ENCODE results near the gene BCL2L2.
"Not testable (repeated sequence)": the region's sequence is repeated elsewhere in the genome, so short reads cannot be mapped to it uniquely, and the experiment has no call there.

BCL2L2 gene

GRCh38 chr14:23324455-23324846 lies 17.8 kb downstream of the BCL2L2 start:
- no peak for DNase-seq (ENCODE audit: low spot score)

- DNase-seq (ENCODE audit: low spot score) = no peak
Measured at GRCh38 chr14:23324993-23325392, 18.4 kb downstream of the BCL2L2 start.

- DNase-seq (ENCODE audit: low spot score) = not testable (repeated sequence)
Measured at GRCh38 chr14:23325746-23326145, 19.1 kb downstream of the BCL2L2 start.

GRCh38 chr14:23326491-23327332 lies 20.1 kb downstream of the BCL2L2 start:
- DNase-seq (ENCODE audit: low spot score) = no peak

- peak; percentile 79 for DNase-seq (ENCODE audit: low spot score)
Measured at GRCh38 chr14:23327947-23328744, 21.5 kb downstream of the BCL2L2 start.

- no peak for DNase-seq (ENCODE audit: low spot score)
Measured at GRCh38 chr14:23335623-23336022, 29.0 kb downstream of the BCL2L2 start.

GRCh38 chr14:23339506-23340268 lies 33.1 kb downstream of the BCL2L2 start:
- no peak for DNase-seq (ENCODE audit: low spot score)

- no peak for DNase-seq (ENCODE audit: low spot score)
Measured at GRCh38 chr14:23344481-23344880, 37.8 kb downstream of the BCL2L2 start.

GRCh38 chr14:23345987-23346692 lies 39.5 kb downstream of the BCL2L2 start:
- no peak for DNase-seq (ENCODE audit: low spot score)

- no peak for DNase-seq (ENCODE audit: low spot score)
Measured at GRCh38 chr14:23346693-23347405, 40.2 kb downstream of the BCL2L2 start.

- DNase-seq (ENCODE audit: low spot score) = no peak
Measured at GRCh38 chr14:23347406-23348296, 41.0 kb downstream of the BCL2L2 start.

- no peak for DNase-seq (ENCODE audit: low spot score)
Measured at GRCh38 chr14:23348297-23348655, 41.6 kb downstream of the BCL2L2 start.

- DNase-seq (ENCODE audit: low spot score) = no peak
Measured at GRCh38 chr14:23349156-23349845, 42.7 kb downstream of the BCL2L2 start.

- no peak for DNase-seq (ENCODE audit: low spot score)
Measured at GRCh38 chr14:23351681-23352505, 45.3 kb downstream of the BCL2L2 start.

GRCh38 chr14:23352506-23353432 lies 46.1 kb downstream of the BCL2L2 start, which contains the start of gene SLC22A17:
Gene SLC22A17, minus strand, starts transcription at chr14:23352887.
- no peak for DNase-seq (ENCODE audit: low spot score)

- no peak for DNase-seq (ENCODE audit: low spot score)
Measured at GRCh38 chr14:23353433-23353780, 46.8 kb downstream of the BCL2L2 start.

- DNase-seq (ENCODE audit: low spot score) = no peak
Measured at GRCh38 chr14:23354990-23355389, 48.4 kb downstream of the BCL2L2 start.

All from LoVo (cell line).